OCI-LY3 (cell line): ENCODE data around the gene MACROD2.

Experiments
- H2AFZ ChIP-seq: fragments of 200-600, 300-600 bp; shearing (Covaris generic); 2 replicates; pipeline ENCODE4 v1.6.0; 2014; ENCODE audit warnings: antibody characterized with exemption, low read depth, low read length
- H3K27ac ChIP-seq: fragments of 200-600, 300-600 bp; sonication (generic); 2 replicates; pipeline ENCODE4 v1.5.1; 2014; ENCODE audit warnings: mild to moderate bottlenecking, low read length, moderate library complexity, mixed read lengths
- H3K27me3 ChIP-seq: fragments of 200-600, 300-600 bp; sonication (generic); 2 replicates; pipeline ENCODE4 v1.6.1; 2014; ENCODE audit warnings: low read depth, low read length, mixed read lengths
- H3K36me3 ChIP-seq: fragments of 200-600, 300-600 bp; sonication (generic); replicated peaks from 2 replicates; pipeline ENCODE3; 2014; ENCODE audit warnings: low read depth, low read length, mixed read lengths
- H3K4me1 ChIP-seq: fragments of 300-600, 200-600 bp; sonication (generic); 2 replicates; pipeline ENCODE4 v1.6.1; 2014; ENCODE audit warnings: low read length, mixed read lengths
- H3K4me2 ChIP-seq: fragments of 200-600, 300-600 bp; sonication (generic); 2 replicates; pipeline ENCODE4 v1.6.1; 2014; ENCODE audit warnings: low read length, mixed read lengths
- H3K4me3 ChIP-seq: fragments of 300-600, 200-600 bp; sonication (generic); 2 replicates; pipeline ENCODE4 v1.5.1; 2014; ENCODE audit warnings: antibody characterized with exemption, mild to moderate bottlenecking, low read length, moderate library complexity
- H3K79me2 ChIP-seq: fragments of 300-600, 200-600 bp; shearing (Covaris generic); 2 replicates; pipeline ENCODE4 v1.6.1; 2014; ENCODE audit warnings: mild to moderate bottlenecking, low read length, mixed read lengths
- H3K9ac ChIP-seq: fragments of 300-600, 200-600 bp; shearing (Covaris generic); 2 replicates; pipeline ENCODE4 v1.6.0; 2014; ENCODE audit warnings: mild to moderate bottlenecking, low read length, moderate library complexity
- H3K9me3 ChIP-seq: fragments of 200-600, 300-600 bp; shearing (Covaris generic); 2 replicates; pipeline ENCODE4 v1.6.1; 2014; ENCODE audit warnings: low read length, mixed read lengths; ENCODE audit not compliant: insufficient read depth
- H4K20me1 ChIP-seq: fragments of 200-600, 300-600 bp; sonication (generic); 2 replicates; pipeline ENCODE4 v1.6.1; 2016; ENCODE audit warnings: low read length, mixed read lengths; ENCODE audit not compliant: insufficient read depth
- CTCF ChIP-seq: fragments of 200-600, 300-600 bp; sonication (generic); IDR thresholded peaks from 2 replicates; pipeline ENCODE4 v1.5.1; 2014; ENCODE audit warnings: antibody characterized with exemption, low read length, low read depth
- EZH2phosphoT487 ChIP-seq: fragments of 200-600 bp; shearing (Covaris generic); IDR thresholded peaks from 2 replicates; pipeline ENCODE4 v1.6.1; 2018; ENCODE audit warnings: antibody characterized with exemption, mixed run types, low read depth

Gene MACROD2

GRCh38 chr20:14929388-14929787 is 934.1 kb downstream of the MACROD2 start:
- Histone ChIP-seq H2AFZ (no peak overlapping the region), H3K4me1 (no peaks in the 10 kb centered on the region), H3K4me2 (no peak overlapping the region), H3K27me3 (peaks cover 6% of the 10 kb centered on the region; the same call in 1 of the 2 replicates), H3K4me3 (no peak overlapping the region), H3K36me3 (no peaks in the 10 kb centered on the region), H3K27ac (no peak overlapping the region), H3K79me2 (no peaks in the 10 kb centered on the region), H3K9me3 (no peaks in the 10 kb centered on the region), H4K20me1 (no peaks in the 10 kb centered on the region), H3K9ac (no peak overlapping the region)
- no peak for TF ChIP-seq CTCF
- no peak for TF ChIP-seq EZH2phosphoT487

GRCh38 chr20:14932040-14932439 is 936.7 kb downstream of the MACROD2 start:
- Histone ChIP-seq H3K4me1 (no peaks in the 10 kb centered on the region), H3K27me3 (no peaks in the 10 kb centered on the region), H3K4me3 (no peak overlapping the region), H3K27ac (no peak overlapping the region), H4K20me1 (no peaks in the 10 kb centered on the region), H3K9me3 (no peaks in the 10 kb centered on the region), H3K9ac (no peak overlapping the region), H3K4me2 (no peak overlapping the region), H3K79me2 (no peaks in the 10 kb centered on the region), H2AFZ (no peak overlapping the region), H3K36me3 (no peaks in the 10 kb centered on the region)
- TF ChIP-seq CTCF (no peak), EZH2phosphoT487 (no peak)

GRCh38 chr20:14935285-14935684 is 940.0 kb downstream of the MACROD2 start:
- H3K9ac ChIP-seq = no peak overlapping the region
- H2AFZ ChIP-seq = no peak overlapping the region
- TF ChIP-seq CTCF (no peak), EZH2phosphoT487 (no peak)
- no peak overlapping the region for H3K4me2 ChIP-seq
- H3K4me3 ChIP-seq = no peak overlapping the region
- H3K9me3 ChIP-seq = no peaks in the 10 kb centered on the region; the same call in 1 of the 2 replicates
- no peaks in the 10 kb centered on the region for H3K79me2 ChIP-seq
- H3K36me3 ChIP-seq = no peaks in the 10 kb centered on the region
- H3K27ac ChIP-seq = no peak overlapping the region
- H3K4me1 ChIP-seq = no peaks in the 10 kb centered on the region
- no peaks in the 10 kb centered on the region for H4K20me1 ChIP-seq
- H3K27me3 ChIP-seq = no peaks in the 10 kb centered on the region

- Histone ChIP-seq H4K20me1 (no peaks in the 10 kb centered on the region), H3K9ac (no peak overlapping the region), H3K4me1 (no peaks in the 10 kb centered on the region), H3K27me3 (no peaks in the 10 kb centered on the region), H2AFZ (no peak overlapping the region), H3K36me3 (no peaks in the 10 kb centered on the region), H3K79me2 (no peaks in the 10 kb centered on the region), H3K27ac (no peak overlapping the region), H3K4me2 (no peak overlapping the region), H3K9me3 (no peaks in the 10 kb centered on the region; the same call in 1 of the 2 replicates), H3K4me3 (no peak overlapping the region)
- no peak for TF ChIP-seq CTCF
Observed at GRCh38 chr20:14937021-14937420, 941.7 kb downstream of the MACROD2 start.
